NCI-H2171 treated with DMSO at 0.1 percent for 48 hours (cell line): ENCODE measurements around the gene MATCAP1.

ENCODE experiments used
- DNase-seq: peaks from one replicate; lab custom pipeline; 2025; lab: John Stamatoyannopoulos, UW

The MATCAP1 gene

GRCh38 chr16:67173323-67173722 lies 10.4 kb downstream of the MATCAP1 start:
- DNase-seq, result no peak

- DNase-seq, result no peak
Measured at GRCh38 chr16:67170949-67171649, 12.7 kb downstream of the MATCAP1 start.

GRCh38 chr16:67170168-67170948 lies 13.4 kb downstream of the MATCAP1 start, which contains the start of gene NOL3:
Gene NOL3 (plus strand): TSS chr16:67170538.
- peak; percentile 60 for DNase-seq

- peak; percentile 35 for DNase-seq
Measured at GRCh38 chr16:67169642-67170167, 14.1 kb downstream of the MATCAP1 start.

- no peak for DNase-seq
Measured at GRCh38 chr16:67169011-67169451, 14.7 kb downstream of the MATCAP1 start.

GRCh38 chr16:67167588-67167987 lies 16.2 kb downstream of the MATCAP1 start:
- no peak for DNase-seq

- DNase-seq, result no peak
Measured at GRCh38 chr16:67166598-67167168, 17.1 kb downstream of the MATCAP1 start.

GRCh38 chr16:67166110-67166547 lies 17.6 kb downstream of the MATCAP1 start:
- no peak for DNase-seq

- DNase-seq, result no peak
Measured at GRCh38 chr16:67165121-67166078, 18.4 kb downstream of the MATCAP1 start.

GRCh38 chr16:67164599-67165061 lies 19.1 kb downstream of the MATCAP1 start, which contains the start of gene HSF4:
Gene HSF4 (plus strand): TSS chr16:67164745. CDS start chr16:67164812, 67 bp downstream.
- DNase-seq, result peak; percentile 9

GRCh38 chr16:67163999-67164558 lies 19.7 kb downstream of the MATCAP1 start:
- DNase-seq, result no peak

GRCh38 chr16:67163164-67163998 lies 20.4 kb downstream of the MATCAP1 start:
- DNase-seq, result peak; percentile 87

- DNase-seq, result no peak
Measured at GRCh38 chr16:67162506-67163163, 21.1 kb downstream of the MATCAP1 start.

- DNase-seq, result no peak
Measured at GRCh38 chr16:67161595-67162058, 22.1 kb downstream of the MATCAP1 start.

GRCh38 chr16:67158637-67159600 lies 24.8 kb downstream of the MATCAP1 start:
- peak; percentile 32 for DNase-seq

- peak; percentile 24 for DNase-seq
Measured at GRCh38 chr16:67157892-67158635, 25.7 kb downstream of the MATCAP1 start.

GRCh38 chr16:67157106-67157748 lies 26.5 kb downstream of the MATCAP1 start:
- DNase-seq, result no peak
